ENCODE data around the gene AGR3. TPM values are rescaled to one million over a fixed set of nuclear protein-coding genes. Genes with fewer than 3 reads are reported as not detected.

The AGR3 gene
- total RNA-seq, 1 experiment from 2014 or later = not detected

- ChIA-PET RAD21 (ENCODE audit: low non-redundant PET in 1 of 2, low total read pairs in 2 of 2, uncharacterized antibody in 2 of 2, unreplicated experiment in 2 of 2) (no interaction called here), POLR2A (no interaction called here), CTCF (interaction anchor here (1.0 kb wide), 1 partner anchor 220 kb away, joined by 4 read pairs; no protein-coding TSS in a partner anchor)
- H3K27me3 ChIP-seq (ENCODE audit: insufficient read depth, low read length) = no peaks in the 10 kb centered on the region
- H3K79me2 ChIP-seq (ENCODE audit: insufficient read depth, low read length) = no peaks in the 10 kb centered on the region
- H3K4me1 ChIP-seq (ENCODE audit: control insufficient read depth in 1 of 2, insufficient read depth in 2 of 2, low read length in 2 of 2) = peaks cover 0 to 22% of the 10 kb centered on the region in 2 experiments; a peak in 2 of 4 replicates
- DNase-seq (ENCODE audit: low read depth, low spot score) = peak; percentile 3
- no peak overlapping the region for H3K4me3 ChIP-seq (replicated peaks in 1 of 2; ENCODE audit: low read depth in 1 of 2, low read length in 2 of 2)
- no peak overlapping the region for H3K9ac ChIP-seq (ENCODE audit: low read length)
- peak overlapping the region; percentile 84 for H2AFZ ChIP-seq (ENCODE audit: low read depth, low read length, poor library complexity, severe bottlenecking)
- H3K9me2 ChIP-seq (ENCODE audit: insufficient read depth) = no peaks in the 10 kb centered on the region; the same call in 1 of the 2 replicates
- no peaks in the 10 kb centered on the region for H3K9me3 ChIP-seq (ENCODE audit: control insufficient read depth in 1 of 2, insufficient read depth in 1 of 2, low read depth in 1 of 2, low read length in 2 of 2)
- H3K36me3 ChIP-seq (ENCODE audit: control insufficient read depth in 1 of 2, insufficient read depth in 2 of 2, low read length in 2 of 2) = no peaks in the 10 kb centered on the region
- H3K27ac ChIP-seq (ENCODE audit: low read depth, low read length) = no peak overlapping the region
- no TSS peak for BruUV-seq (replicated peaks)
- no peaks in the 10 kb centered on the region for H4K20me1 ChIP-seq (ENCODE audit: insufficient read depth)
- TF ChIP-seq CBX3 (IDR thresholded peaks at IDR 0.05; ENCODE audit: low read depth) (no peak), EZH2phosphoT487 (IDR thresholded peaks at IDR 0.05; ENCODE audit: borderline replicate concordance) (no peak), SP1 (IDR thresholded peaks at IDR 0.05; ENCODE audit: low read depth) (no peak), FOSL1 (IDR thresholded peaks at IDR 0.05; ENCODE audit: low read depth) (no peak), RAD21 (IDR thresholded peaks at IDR 0.05; ENCODE audit: low read depth) (no peak), SIN3A (IDR thresholded peaks at IDR 0.05; ENCODE audit: low read depth) (no peak), YY1 (IDR thresholded peaks at IDR 0.05; ENCODE audit: extremely low read depth, insufficient replicate concordance, low read depth, low read length) (no peak), CEBPB (IDR thresholded peaks at IDR 0.05; ENCODE audit: low read depth) (no peak), SRF (IDR thresholded peaks at IDR 0.05; ENCODE audit: low read depth) (no peak), TCF7L2 (IDR thresholded peaks at IDR 0.05; ENCODE audit: borderline replicate concordance, extremely low read depth, insufficient read depth, insufficient read length) (no peak), ZNF274 (IDR thresholded peaks at IDR 0.05; ENCODE audit: low read depth, low read length) (no peak), EZH2 (IDR thresholded peaks at IDR 0.05) (no peak), EGR1 (IDR thresholded peaks at IDR 0.05; ENCODE audit: low read depth) (no peak), POLR2AphosphoS5 (IDR thresholded peaks at IDR 0.05; ENCODE audit: low read depth, low read length) (no peak), ELF1 (IDR thresholded peaks at IDR 0.05; ENCODE audit: borderline replicate concordance, low read depth) (no peak), CTCF (IDR thresholded peaks at IDR 0.05 in 2 of 3, conservative IDR thresholded peaks at IDR 0.05 in 1 of 3; ENCODE audit: borderline replicate concordance in 1 of 3, insufficient read depth in 1 of 3, low read depth in 2 of 3, low read length in 2 of 3) (no peak), REST (IDR thresholded peaks at IDR 0.05; ENCODE audit: low read depth) (no peak)
- TF ChIP-seq, protein P1, sequence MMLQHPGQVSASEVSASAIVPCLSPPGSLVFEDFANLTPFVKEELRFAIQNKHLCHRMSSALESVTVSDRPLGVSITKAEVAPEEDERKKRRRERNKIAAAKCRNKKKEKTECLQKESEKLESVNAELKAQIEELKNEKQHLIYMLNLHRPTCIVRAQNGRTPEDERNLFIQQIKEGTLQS (IDR thresholded peaks at IDR 0.05) = no peak
- H3K4me2 ChIP-seq (ENCODE audit: low read length) = peak overlapping the region; percentile 40; the same call in 1 of the 2 replicates
- intact Hi-C loops (cut with micrococcal nuclease) = loop anchor here (5.0 kb wide), 1 partner anchor 483 kb away; no protein-coding TSS in a partner anchor
- 0 out of 2 replicates have a peak, but pooled peaks have one; percentile 50 for ATAC-seq
These were observed 33.6 kb upstream of the AGR3 start for GRCh38 chr7:16915405-16915804.

All from HCT116 (cell line).